ENCODE results near the gene TCP1.

Gene TCP1

DNA sequence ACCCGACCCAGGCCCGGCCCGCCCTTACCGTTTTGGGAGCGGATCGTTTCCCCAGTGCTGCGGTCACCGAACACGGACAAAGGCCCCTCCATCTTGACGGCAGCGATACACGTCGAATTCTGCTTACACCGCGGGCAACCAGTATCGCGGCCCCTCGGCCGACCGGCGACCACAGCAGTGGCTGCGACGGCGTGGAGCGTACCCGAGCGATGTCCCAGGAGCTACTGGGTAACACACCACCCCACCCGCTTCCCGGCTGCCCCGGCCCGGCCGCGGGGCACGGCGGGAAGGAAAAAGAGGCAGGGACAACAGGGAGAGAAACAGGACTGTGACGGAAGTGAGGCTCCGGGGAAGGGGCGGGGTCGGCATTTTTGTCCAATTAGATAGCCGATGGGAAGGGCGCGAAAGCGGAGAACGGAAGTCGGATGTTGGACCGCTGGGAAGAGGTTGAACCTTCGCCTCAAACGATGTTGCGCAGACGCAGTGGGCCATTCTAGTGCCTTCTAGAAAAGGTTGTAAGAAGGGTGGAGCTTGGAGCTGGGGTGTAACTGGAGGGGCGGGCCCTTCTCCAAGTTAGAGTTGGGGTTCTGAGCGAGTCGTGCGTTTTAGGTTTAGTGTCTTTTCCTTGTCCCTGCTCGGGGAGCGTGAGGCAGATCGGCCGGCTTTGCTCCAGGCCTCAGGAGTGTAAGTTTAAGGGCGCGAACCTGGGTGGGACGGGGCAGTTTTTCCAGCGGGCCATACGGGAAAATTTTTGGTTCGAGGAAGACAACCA is at the start of gene TCP1:
Gene TCP1 (minus strand): TSS at position 226 of the 772 bp plus-strand sequence. CDS start 134 bp downstream, at position 92.
- peak within 1 kb of the TSS; percentile 94 for H3K4me3 ChIP-seq (ENCODE audit: insufficient read length, low read depth)
- H3K36me3 ChIP-seq (ENCODE audit: insufficient read depth, insufficient read length, low read length), result peaks cover 76% of the 10 kb centered on the region
- TF ChIP-seq YY1 (IDR thresholded peaks at IDR 0.05; ENCODE audit: insufficient read depth, insufficient read length) (no peak), SUZ12 (IDR thresholded peaks at IDR 0.05; ENCODE audit: extremely low read depth, insufficient read depth, insufficient read length) (no peak), ZNF274 (IDR thresholded peaks at IDR 0.05; ENCODE audit: low read depth, low read length) (no peak)
- H3K27me3 ChIP-seq (ENCODE audit: insufficient read depth, insufficient read length), result no peaks in the 10 kb centered on the region
- peak within 1 kb of the TSS; percentile 99 for H3K9ac ChIP-seq (ENCODE audit: insufficient read length, low read depth)
- no peaks in the 10 kb centered on the region for H3K9me3 ChIP-seq (ENCODE audit: insufficient read depth, low read length)
- no peaks in the 10 kb centered on the region for H3K4me1 ChIP-seq (ENCODE audit: insufficient read depth, insufficient read length)
- peak; percentile 96 for DNase-seq (ENCODE audit: low read depth, low spot score)

DNA sequence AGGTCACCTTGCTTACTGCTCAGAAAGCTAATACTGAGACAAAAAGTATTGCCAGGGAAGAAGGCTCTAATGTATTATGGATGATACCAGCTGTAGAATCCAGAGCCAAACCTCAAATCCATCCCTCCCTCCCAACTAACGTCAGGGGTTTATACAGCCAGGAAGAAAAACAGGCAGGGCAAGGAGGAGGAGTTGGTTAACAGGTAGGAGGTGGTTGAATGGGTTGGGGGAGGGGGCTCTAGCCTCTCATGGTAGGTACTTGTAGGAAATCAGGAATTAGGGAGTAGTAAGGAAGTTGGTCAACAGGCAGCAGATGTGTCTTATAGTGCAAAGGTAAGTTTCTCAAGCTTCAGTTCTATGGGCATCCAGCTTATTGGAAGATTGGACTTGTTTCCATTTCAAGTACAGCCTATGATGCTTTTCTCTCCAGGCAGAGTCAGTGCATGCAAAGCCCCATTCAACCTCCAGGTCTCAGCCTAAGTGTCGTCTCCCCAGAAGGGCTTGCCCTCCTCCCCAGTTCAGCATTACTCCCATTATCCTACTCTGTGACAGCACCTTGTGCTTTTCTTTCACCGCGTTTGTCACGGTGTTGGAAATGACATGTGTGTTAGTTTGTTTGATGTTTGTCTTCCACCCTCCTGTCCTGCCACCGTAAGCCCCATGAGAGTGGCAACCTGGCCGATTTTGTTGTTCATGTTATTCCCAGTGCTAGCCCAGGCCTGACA is 48.8 kb upstream of the TCP1 start:
- DNase-seq (ENCODE audit: low read depth, low spot score), result no peak
- H3K36me3 ChIP-seq (ENCODE audit: insufficient read depth, insufficient read length, low read length), result no peaks in the 10 kb centered on the region
- TF ChIP-seq SUZ12 (IDR thresholded peaks at IDR 0.05; ENCODE audit: extremely low read depth, insufficient read depth, insufficient read length), result no peak
- TF ChIP-seq ZNF274 (IDR thresholded peaks at IDR 0.05; ENCODE audit: low read depth, low read length), result no peak
- no peak for TF ChIP-seq YY1 (IDR thresholded peaks at IDR 0.05; ENCODE audit: insufficient read depth, insufficient read length)
- no peaks in the 10 kb centered on the region for H3K4me1 ChIP-seq (ENCODE audit: insufficient read depth, insufficient read length)
- H3K27me3 ChIP-seq (ENCODE audit: insufficient read depth, insufficient read length), result no peaks in the 10 kb centered on the region
- H3K4me3 ChIP-seq (ENCODE audit: insufficient read length, low read depth), result no peak overlapping the region
- H3K9me3 ChIP-seq (ENCODE audit: insufficient read depth, low read length), result no peaks in the 10 kb centered on the region
- no peak overlapping the region for H3K9ac ChIP-seq (ENCODE audit: insufficient read length, low read depth)

DNA sequence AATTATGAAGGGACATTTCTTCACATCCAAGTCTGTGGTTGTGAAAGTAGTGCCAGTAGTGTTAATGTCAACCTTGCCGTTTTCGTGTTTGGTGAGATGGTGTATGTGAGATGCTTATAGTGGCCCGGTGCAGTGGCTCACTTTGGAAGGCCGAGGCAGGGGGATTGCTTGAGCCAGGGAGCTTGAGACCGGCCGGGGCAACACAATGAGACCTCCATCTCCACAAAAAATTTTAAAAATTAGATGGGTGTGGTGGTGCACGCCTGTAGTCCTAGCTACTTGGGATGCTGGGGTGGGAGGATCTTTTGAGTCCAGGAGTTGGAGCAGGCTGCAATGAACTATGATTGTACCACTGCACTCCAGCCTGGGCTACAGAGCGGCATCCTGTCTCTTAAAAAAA is 48.1 kb upstream of the TCP1 start:
- no peak for DNase-seq (ENCODE audit: low read depth, low spot score)
- Histone ChIP-seq H3K9ac (ENCODE audit: insufficient read length, low read depth) (no peak overlapping the region), H3K4me3 (ENCODE audit: insufficient read length, low read depth) (no peak overlapping the region), H3K9me3 (ENCODE audit: insufficient read depth, low read length) (no peaks in the 10 kb centered on the region), H3K4me1 (ENCODE audit: insufficient read depth, insufficient read length) (peaks cover 2% of the 10 kb centered on the region), H3K27me3 (ENCODE audit: insufficient read depth, insufficient read length) (no peaks in the 10 kb centered on the region), H3K36me3 (ENCODE audit: insufficient read depth, insufficient read length, low read length) (no peaks in the 10 kb centered on the region)
- TF ChIP-seq SUZ12 (IDR thresholded peaks at IDR 0.05; ENCODE audit: extremely low read depth, insufficient read depth, insufficient read length) (no peak), YY1 (IDR thresholded peaks at IDR 0.05; ENCODE audit: insufficient read depth, insufficient read length) (no peak), ZNF274 (IDR thresholded peaks at IDR 0.05; ENCODE audit: low read depth, low read length) (no peak)

DNA sequence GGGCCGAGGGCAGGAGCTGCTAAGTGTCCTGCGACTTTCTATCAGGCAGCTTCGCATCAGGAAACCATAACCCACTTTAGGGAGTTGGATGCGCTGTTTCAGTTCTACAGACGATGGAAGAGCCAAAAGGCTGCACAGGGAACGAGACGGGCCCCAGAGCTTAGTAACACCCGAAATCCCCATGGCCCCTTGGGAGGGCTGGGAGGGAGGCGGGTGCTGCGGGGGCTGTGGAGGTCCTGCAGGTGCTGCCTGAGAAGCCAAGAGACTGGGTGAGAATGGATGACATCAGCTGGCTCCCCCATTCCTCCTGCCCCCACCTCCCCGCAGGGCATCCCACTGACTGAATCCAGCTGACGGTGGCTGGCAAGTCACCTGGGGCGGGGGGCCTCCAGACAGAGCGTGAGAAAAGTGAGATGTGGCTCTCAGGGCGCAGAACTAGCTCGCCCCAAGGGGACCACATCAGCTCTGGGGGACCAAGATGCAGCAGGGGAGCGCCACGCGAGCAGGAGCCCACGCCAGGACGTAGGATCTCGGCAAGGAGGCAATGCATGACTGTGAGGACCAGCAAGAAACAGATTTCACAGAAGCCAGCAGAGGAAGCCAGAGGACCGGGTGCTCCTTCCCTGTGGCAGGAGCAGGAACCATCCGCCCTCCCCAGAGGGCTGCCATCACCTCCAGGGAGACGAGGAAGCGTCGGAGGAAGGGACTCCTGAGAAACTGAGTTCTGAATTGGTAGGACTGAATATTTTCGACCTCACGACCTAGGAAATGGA is 47.5 kb upstream of the TCP1 start:
- TF ChIP-seq YY1 (IDR thresholded peaks at IDR 0.05; ENCODE audit: insufficient read depth, insufficient read length), result no peak
- no peak for DNase-seq (ENCODE audit: low read depth, low spot score)
- no peaks in the 10 kb centered on the region for H3K36me3 ChIP-seq (ENCODE audit: insufficient read depth, insufficient read length, low read length)
- no peaks in the 10 kb centered on the region for H3K27me3 ChIP-seq (ENCODE audit: insufficient read depth, insufficient read length)
- peaks cover 2% of the 10 kb centered on the region for H3K4me1 ChIP-seq (ENCODE audit: insufficient read depth, insufficient read length)
- H3K4me3 ChIP-seq (ENCODE audit: insufficient read length, low read depth), result no peak overlapping the region
- no peaks in the 10 kb centered on the region for H3K9me3 ChIP-seq (ENCODE audit: insufficient read depth, low read length)
- H3K9ac ChIP-seq (ENCODE audit: insufficient read length, low read depth), result no peak overlapping the region

DNA sequence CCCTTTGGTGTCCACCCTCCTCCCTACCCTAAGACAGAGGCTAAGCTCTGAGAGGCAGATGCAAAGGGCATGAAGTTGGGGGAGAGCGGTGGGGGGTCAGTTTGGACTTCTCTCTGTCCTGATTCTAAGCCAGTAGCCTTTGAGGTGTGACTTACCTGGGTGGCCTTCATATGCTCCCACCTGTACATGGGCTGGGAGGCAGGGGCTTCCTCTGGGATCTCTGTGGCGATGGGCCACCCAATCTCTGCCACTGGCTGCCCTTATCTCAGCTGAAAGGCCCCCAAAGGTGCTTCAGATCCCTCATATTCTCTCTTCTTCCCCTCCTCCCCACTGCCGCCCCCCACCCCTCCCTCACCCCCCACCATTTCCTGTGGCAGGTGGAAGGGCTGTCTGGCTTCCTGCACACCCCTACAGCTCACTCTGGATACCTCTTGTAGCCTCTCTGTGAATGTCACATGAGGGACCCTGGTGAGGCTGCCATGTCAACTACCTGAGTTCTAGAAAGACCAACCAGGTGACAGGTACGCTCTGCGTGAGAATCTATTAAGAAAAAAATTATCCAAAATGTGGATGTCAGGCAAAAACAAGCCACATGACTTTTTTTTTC is 44.7 kb upstream of the TCP1 start:
- H3K9me3 ChIP-seq (ENCODE audit: insufficient read depth, low read length), result no peaks in the 10 kb centered on the region
- H3K27me3 ChIP-seq (ENCODE audit: insufficient read depth, insufficient read length), result no peaks in the 10 kb centered on the region
- no peak for DNase-seq (ENCODE audit: low read depth, low spot score)
- peaks cover 10% of the 10 kb centered on the region for H3K4me1 ChIP-seq (ENCODE audit: insufficient read depth, insufficient read length)
- H3K36me3 ChIP-seq (ENCODE audit: insufficient read depth, insufficient read length, low read length), result no peaks in the 10 kb centered on the region
- TF ChIP-seq YY1 (IDR thresholded peaks at IDR 0.05; ENCODE audit: insufficient read depth, insufficient read length), result no peak
- TF ChIP-seq SUZ12 (IDR thresholded peaks at IDR 0.05; ENCODE audit: extremely low read depth, insufficient read depth, insufficient read length), result no peak
- TF ChIP-seq ZNF274 (IDR thresholded peaks at IDR 0.05; ENCODE audit: low read depth, low read length), result no peak
- H3K4me3 ChIP-seq (ENCODE audit: insufficient read length, low read depth), result no peak overlapping the region
- no peak overlapping the region for H3K9ac ChIP-seq (ENCODE audit: insufficient read length, low read depth)

DNA sequence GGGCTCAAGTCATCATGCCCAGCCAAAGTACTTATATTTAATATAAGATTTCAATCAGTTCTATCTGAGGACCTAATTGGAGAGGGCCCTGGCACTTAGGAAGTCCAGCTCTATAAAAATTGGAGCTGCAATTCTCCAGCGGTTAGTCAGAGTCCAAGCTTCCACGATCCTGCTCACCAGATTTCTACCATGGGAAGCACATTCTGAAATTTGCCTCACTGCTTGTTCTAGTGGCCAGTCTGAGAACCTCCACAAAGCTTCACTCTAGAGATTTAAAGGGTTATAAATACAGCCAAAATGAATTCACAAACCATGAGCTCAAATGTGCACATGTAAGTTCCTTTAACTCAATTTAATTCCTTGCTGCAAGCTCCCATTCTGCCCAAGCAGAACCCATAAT is 44.2 kb upstream of the TCP1 start:
- Histone ChIP-seq H3K4me1 (ENCODE audit: insufficient read depth, insufficient read length) (peaks cover 10% of the 10 kb centered on the region), H3K9me3 (ENCODE audit: insufficient read depth, low read length) (no peaks in the 10 kb centered on the region), H3K4me3 (ENCODE audit: insufficient read length, low read depth) (no peak overlapping the region), H3K36me3 (ENCODE audit: insufficient read depth, insufficient read length, low read length) (no peaks in the 10 kb centered on the region), H3K9ac (ENCODE audit: insufficient read length, low read depth) (no peak overlapping the region), H3K27me3 (ENCODE audit: insufficient read depth, insufficient read length) (no peaks in the 10 kb centered on the region)
- TF ChIP-seq YY1 (IDR thresholded peaks at IDR 0.05; ENCODE audit: insufficient read depth, insufficient read length), result no peak
- no peak for TF ChIP-seq ZNF274 (IDR thresholded peaks at IDR 0.05; ENCODE audit: low read depth, low read length)
- DNase-seq (ENCODE audit: low read depth, low spot score), result no peak
